ENCODE measurements around the gene GRIN3A. TPM values are rescaled to one million over a fixed set of nuclear protein-coding genes. Genes with fewer than 3 reads are reported as not detected.

Gene GRIN3A
- total RNA-seq, 1 experiment from 2014 or later, result not detected

DNA sequence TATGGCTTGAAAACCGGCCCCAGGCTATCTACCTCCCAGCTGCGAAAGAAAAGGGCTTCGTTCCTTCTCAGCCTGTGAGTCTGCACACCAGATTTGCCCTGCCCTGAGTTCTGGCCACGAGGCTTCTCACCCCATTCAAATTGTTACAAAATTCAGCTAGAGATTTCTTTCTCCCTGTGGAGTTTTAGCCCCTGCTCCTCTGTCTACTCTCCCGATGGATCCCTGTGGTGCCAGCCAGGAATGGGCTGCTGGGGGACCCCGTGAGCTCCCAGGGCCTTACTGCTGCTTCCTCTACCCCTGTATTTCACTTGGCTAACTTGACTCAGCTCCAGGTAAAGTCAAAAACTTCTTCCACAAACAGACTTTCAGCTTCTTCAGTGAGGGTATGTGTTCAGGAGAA, 214.1 kb downstream of the GRIN3A start:
- H3K4me3 Mint-ChIP-seq, result no peak overlapping the region
- peak overlapping the region in 1 of 3 experiments; percentile 44; a peak in 1 of 7 replicates for H3K27ac Mint-ChIP-seq

More for the DNA sequence above, 214.1 kb downstream of the GRIN3A start:
- H3K27ac ChIP-seq (ENCODE audit: insufficient read length, low read depth, low read length), result no peak overlapping the region
- no peaks in the 10 kb centered on the region for H3K27me3 ChIP-seq (ENCODE audit: insufficient read depth, low read length)
- H2BK120ac ChIP-seq (ENCODE audit: low read depth, low read length, poor library complexity, severe bottlenecking), result no peak overlapping the region
- no peak overlapping the region for H3K18ac ChIP-seq (ENCODE audit: insufficient read length, low read depth, low read length)
- H3K23me2 ChIP-seq (ENCODE audit: insufficient read length, low read depth, low read length, poor library complexity, severe bottlenecking), result no peaks in the 10 kb centered on the region
- H3K9ac ChIP-seq (ENCODE audit: extremely low read depth, insufficient read length, low read length), result no peak overlapping the region
- H4K5ac ChIP-seq (ENCODE audit: insufficient read length, low read depth, low read length), result no peak overlapping the region
- WGBS (ENCODE audit: extremely low coverage, insufficient read length, low lambda C conversion rate), result no CpG with 5 or more reads among the region's 6 CpGs
- no peaks in the 10 kb centered on the region for H3K9me3 ChIP-seq (ENCODE audit: control insufficient read depth, low read depth, low read length)
- no peak overlapping the region for H2AK5ac ChIP-seq (ENCODE audit: insufficient read length, low read length)
- H3K4me2 ChIP-seq (ENCODE audit: insufficient read depth, insufficient read length, low read length), result no peak overlapping the region
- H2BK15ac ChIP-seq (ENCODE audit: low read depth, low read length), result no peak overlapping the region
- no peak overlapping the region for H3K4ac ChIP-seq (ENCODE audit: low read depth, low read length)
- peak overlapping the region; percentile 49 for H2BK20ac ChIP-seq (ENCODE audit: low read depth, low read length, poor library complexity, severe bottlenecking)
- H3K4me1 ChIP-seq (ENCODE audit: insufficient read depth, low read length), result peaks cover 5% of the 10 kb centered on the region; the same call in 1 of the 2 replicates
- no peak overlapping the region for H3K14ac ChIP-seq (ENCODE audit: insufficient read depth, low read length)
- Mint-ChIP-seq H3K27me3 (ENCODE audit: low read depth) (peaks cover 2% of the 10 kb centered on the region), H3K36me3 (ENCODE audit: insufficient read depth in 1 of 3, low read depth in 3 of 3) (no peaks in the 10 kb centered on the region), H3K9me3 (no peaks in the 10 kb centered on the region), H3K4me1 (peaks cover 15 to 17% of the 10 kb centered on the region in 2 experiments)
- H2AFZ ChIP-seq (ENCODE audit: low read length), result no peak overlapping the region
- no peak overlapping the region for H4K91ac ChIP-seq (ENCODE audit: insufficient read length, low read depth, low read length)
- no peak overlapping the region for H2BK5ac ChIP-seq (ENCODE audit: insufficient read length, low read length)
- H4K8ac ChIP-seq (replicated peaks; ENCODE audit: insufficient read length, low read depth, low read length), result no peak overlapping the region
- H3K56ac ChIP-seq (ENCODE audit: insufficient read length, low read depth, low read length), result no peak overlapping the region
- H3K79me2 ChIP-seq (ENCODE audit: insufficient read depth, low read length), result no peaks in the 10 kb centered on the region
- no peak overlapping the region for H3T11ph ChIP-seq (ENCODE audit: low read length)
- no peak overlapping the region for H2BK12ac ChIP-seq (ENCODE audit: insufficient read length, low read depth, low read length)
- DNase-seq, result no peak
- H3K23ac ChIP-seq (ENCODE audit: insufficient read length, low read depth, low read length), result no peak overlapping the region
- no peaks in the 10 kb centered on the region for H3K79me1 ChIP-seq (ENCODE audit: insufficient read depth, low read depth, low read length, poor library complexity, severe bottlenecking)
- TF ChIP-seq, protein P1, sequence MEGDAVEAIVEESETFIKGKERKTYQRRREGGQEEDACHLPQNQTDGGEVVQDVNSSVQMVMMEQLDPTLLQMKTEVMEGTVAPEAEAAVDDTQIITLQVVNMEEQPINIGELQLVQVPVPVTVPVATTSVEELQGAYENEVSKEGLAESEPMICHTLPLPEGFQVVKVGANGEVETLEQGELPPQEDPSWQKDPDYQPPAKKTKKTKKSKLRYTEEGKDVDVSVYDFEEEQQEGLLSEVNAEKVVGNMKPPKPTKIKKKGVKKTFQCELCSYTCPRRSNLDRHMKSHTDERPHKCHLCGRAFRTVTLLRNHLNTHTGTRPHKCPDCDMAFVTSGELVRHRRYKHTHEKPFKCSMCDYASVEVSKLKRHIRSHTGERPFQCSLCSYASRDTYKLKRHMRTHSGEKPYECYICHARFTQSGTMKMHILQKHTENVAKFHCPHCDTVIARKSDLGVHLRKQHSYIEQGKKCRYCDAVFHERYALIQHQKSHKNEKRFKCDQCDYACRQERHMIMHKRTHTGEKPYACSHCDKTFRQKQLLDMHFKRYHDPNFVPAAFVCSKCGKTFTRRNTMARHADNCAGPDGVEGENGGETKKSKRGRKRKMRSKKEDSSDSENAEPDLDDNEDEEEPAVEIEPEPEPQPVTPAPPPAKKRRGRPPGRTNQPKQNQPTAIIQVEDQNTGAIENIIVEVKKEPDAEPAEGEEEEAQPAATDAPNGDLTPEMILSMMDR (conservative IDR thresholded peaks at IDR 0.05), result no peak
- no peaks in the 10 kb centered on the region for H4K20me1 ChIP-seq (ENCODE audit: control insufficient read depth, insufficient read depth, insufficient read length)

Other genes starting within 250 kb of the GRIN3A start
- 45.4 and 48.5 TPM in 2 replicates for gene RNF20, start 204.8 kb downstream of the GRIN3A start, total RNA-seq (2021)
- gene PPP3R2, start 143.7 kb downstream of the GRIN3A start, total RNA-seq (2021), result not detected in 2 replicates

Measured in H9 (cell line).